ENCODE measurements around the gene CTTNBP2NL. TPM values are rescaled to one million over a fixed set of nuclear protein-coding genes. Genes with fewer than 3 reads are reported as not detected.

CTTNBP2NL gene
- total and polyA plus RNA-seq, 3 donors from 2014 or later = 13.8 to 19.4 (median 16.3) TPM

- H3K27ac ChIP-seq = peak overlapping the region; percentile 69 to 86
- H3K36me3 ChIP-seq (ENCODE audit: low read depth, missing control alignments) = no peaks in the 10 kb centered on the region
- no peaks in the 10 kb centered on the region for H3K27me3 ChIP-seq
- no peaks in the 10 kb centered on the region for H3K9me3 ChIP-seq
- H3K4me3 ChIP-seq = no peak overlapping the region
- no peak for DNase-seq
- H3K4me1 ChIP-seq = peaks cover 17% of the 10 kb centered on the region
- intact Hi-C loops (cut with DNase I; ENCODE audit: low total_unique reads) = loop anchor here (5.0 kb wide), 2 partner anchors 73 to 313 kb away; partner anchors contain the start of gene RHOC
- TF ChIP-seq POLR2A (IDR thresholded peaks at IDR 0.05) (no peak), CTCF (IDR thresholded peaks at IDR 0.05) (no peak)
- 65 to 84% methylated on average over 1 of the region's 1 CpG for WGBS, 2 donors
Observed at GRCh38 chr1:112394743-112395062, 1.3 kb upstream of the CTTNBP2NL start.

GRCh38 chr1:112395256-112395820 lies 676 bp upstream of the CTTNBP2NL start:
- H3K4me3 ChIP-seq = peak overlapping the region; percentile 92 to 98
- WGBS, 2 donors = 10 to 13% methylated on average over 6 of the region's 6 CpGs
- H3K36me3 ChIP-seq (ENCODE audit: low read depth, missing control alignments) = no peaks in the 10 kb centered on the region
- no peaks in the 10 kb centered on the region for H3K9me3 ChIP-seq
- peaks cover 17% of the 10 kb centered on the region for H3K4me1 ChIP-seq
- H3K27ac ChIP-seq = peak overlapping the region; percentile 86 to 87
- intact Hi-C loops (cut with DNase I; ENCODE audit: low total_unique reads) = loop anchor here (5.0 kb wide), 1 partner anchor 312 kb away; the partner anchor contains the start of gene RHOC
- H3K27me3 ChIP-seq = no peaks in the 10 kb centered on the region
- DNase-seq = no peak
- no peak for TF ChIP-seq POLR2A (IDR thresholded peaks at IDR 0.05)
- TF ChIP-seq CTCF (IDR thresholded peaks at IDR 0.05) = no peak

- H3K9me3 ChIP-seq = no peaks in the 10 kb centered on the region
- H3K4me1 ChIP-seq = peaks cover 17% of the 10 kb centered on the region
- 3 to 5% methylated on average over 11 of the region's 11 CpGs for WGBS, 2 donors
- no peak for TF ChIP-seq CTCF (IDR thresholded peaks at IDR 0.05)
- TF ChIP-seq POLR2A (IDR thresholded peaks at IDR 0.05) = no peak
- H3K27me3 ChIP-seq = no peaks in the 10 kb centered on the region
- H3K36me3 ChIP-seq (ENCODE audit: low read depth, missing control alignments) = no peaks in the 10 kb centered on the region
- H3K4me3 ChIP-seq = peak overlapping the region; percentile 92 to 98
- intact Hi-C loops (cut with DNase I; ENCODE audit: low total_unique reads) = loop anchor here (5.0 kb wide), 1 partner anchor 310 kb away; the partner anchor contains the start of gene RHOC
- peak overlapping the region; percentile 86 to 87 for H3K27ac ChIP-seq
- DNase-seq = no peak
Observed at GRCh38 chr1:112396653-112397471, 848 bp downstream of the CTTNBP2NL start.

- H3K27me3 ChIP-seq = no peaks in the 10 kb centered on the region
- H3K36me3 ChIP-seq (ENCODE audit: low read depth, missing control alignments) = no peaks in the 10 kb centered on the region
- no peak overlapping the region for H3K4me3 ChIP-seq
- peaks cover 17% of the 10 kb centered on the region for H3K4me1 ChIP-seq
- no peak for DNase-seq
- intact Hi-C loops (cut with DNase I; ENCODE audit: low total_unique reads) = loop anchor here (5.0 kb wide), 1 partner anchor 309 kb away; the partner anchor contains the start of gene RHOC
- H3K27ac ChIP-seq = no peak overlapping the region
- no peak for TF ChIP-seq CTCF (IDR thresholded peaks at IDR 0.05)
- TF ChIP-seq POLR2A (IDR thresholded peaks at IDR 0.05) = no peak
- no peaks in the 10 kb centered on the region for H3K9me3 ChIP-seq
- 33 to 57% methylated on average over 4 of the region's 4 CpGs for WGBS, 2 donors
Observed at GRCh38 chr1:112397841-112398240, 1.8 kb downstream of the CTTNBP2NL start.

Measured in testis (tissue), 3 donors.